NCI-H2196 treated with DMSO at 0.1 percent for 48 hours (cell line): Measurements from ENCODE around the gene TSPAN10.
"Not testable (repeated sequence)": the region's sequence is repeated elsewhere in the genome, so short reads cannot be mapped to it uniquely, and the experiment has no call there.

Source experiments
- DNase-seq: peaks from one replicate; lab custom pipeline; 2025; ENCODE audit not compliant: unreplicated experiment; lab: John Stamatoyannopoulos, UW

Gene TSPAN10

DNA sequence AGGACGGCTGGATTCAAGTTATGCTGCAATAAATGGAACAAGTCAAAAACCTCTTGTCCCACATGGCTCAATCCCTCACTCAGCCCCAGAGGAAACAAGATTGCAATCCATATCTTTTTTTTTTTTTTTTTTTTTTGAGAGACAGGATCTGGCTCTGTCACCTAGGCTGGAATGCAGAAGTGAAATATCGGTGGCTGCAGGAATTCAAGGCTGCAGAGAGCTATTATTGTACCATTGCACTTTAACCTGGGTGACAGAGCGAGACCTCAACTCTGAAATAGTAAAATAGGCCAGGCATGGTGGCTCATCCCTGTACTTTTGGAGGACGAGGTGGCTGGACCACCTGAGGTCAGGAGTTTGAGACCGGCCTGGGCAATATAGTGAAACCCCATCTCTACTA is 22.0 kb downstream of the TSPAN10 start:
- DNase-seq, result no peak

DNA sequence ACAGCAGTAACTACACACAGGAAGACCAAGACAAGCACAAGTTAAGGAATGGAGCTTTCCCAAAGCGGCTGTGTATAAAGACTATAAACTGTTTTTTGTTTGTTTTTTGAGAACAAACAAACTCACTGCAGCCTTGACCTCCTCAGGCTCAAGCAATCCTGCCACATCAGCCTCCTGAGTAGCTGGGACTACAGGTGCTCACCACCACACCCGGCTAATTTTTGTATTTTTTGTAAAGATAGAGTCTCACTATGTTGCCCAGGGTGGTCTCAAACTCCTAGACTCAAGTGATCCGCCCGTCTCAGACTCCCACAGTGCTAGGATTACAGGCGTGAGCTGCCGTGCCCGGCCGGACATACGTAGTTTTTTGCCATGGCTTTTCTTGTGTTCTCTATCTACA is 23.4 kb downstream of the TSPAN10 start:
- DNase-seq, result no peak

DNA sequence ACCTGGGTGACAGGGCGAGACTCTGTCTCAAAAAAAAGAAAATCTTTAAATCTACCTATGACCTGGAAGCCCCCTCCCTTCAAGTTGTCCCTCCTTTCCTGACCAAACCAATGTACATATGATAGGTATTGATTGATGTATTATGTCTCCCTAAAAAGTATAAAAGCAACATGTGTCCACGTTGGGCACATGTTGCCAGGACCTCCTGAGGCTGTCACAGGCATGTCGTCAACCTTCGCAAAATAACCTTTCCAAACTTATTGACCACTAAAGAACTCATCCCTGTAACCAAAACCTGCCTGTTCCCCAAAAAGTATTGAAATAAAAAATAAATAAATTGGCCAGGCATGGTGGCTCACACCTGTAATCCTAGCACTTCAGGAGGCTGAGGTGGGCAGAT is 25.0 kb downstream of the TSPAN10 start:
- DNase-seq, result no peak

DNA sequence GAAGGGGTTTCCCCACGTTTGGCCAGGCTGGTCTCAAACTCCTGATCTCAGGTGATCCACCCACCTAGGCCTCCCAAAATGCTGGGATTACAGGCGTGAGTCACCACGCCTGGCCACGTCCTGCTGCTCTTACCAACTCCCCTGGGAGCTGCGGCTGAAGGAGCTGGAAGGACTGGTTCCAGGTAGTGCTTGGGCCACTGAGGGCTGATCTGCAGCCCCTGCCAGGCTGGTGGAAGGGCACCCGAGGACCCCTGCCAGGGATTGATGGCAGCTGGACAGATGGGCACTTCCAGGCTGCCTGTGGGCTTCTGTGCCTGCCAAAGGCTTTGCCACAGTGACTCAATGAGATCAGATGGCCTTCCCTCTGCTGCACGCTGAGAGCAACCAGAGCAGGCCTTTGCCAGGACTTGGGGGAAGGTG is 27.1 kb downstream of the TSPAN10 start:
- no peak for DNase-seq

DNA sequence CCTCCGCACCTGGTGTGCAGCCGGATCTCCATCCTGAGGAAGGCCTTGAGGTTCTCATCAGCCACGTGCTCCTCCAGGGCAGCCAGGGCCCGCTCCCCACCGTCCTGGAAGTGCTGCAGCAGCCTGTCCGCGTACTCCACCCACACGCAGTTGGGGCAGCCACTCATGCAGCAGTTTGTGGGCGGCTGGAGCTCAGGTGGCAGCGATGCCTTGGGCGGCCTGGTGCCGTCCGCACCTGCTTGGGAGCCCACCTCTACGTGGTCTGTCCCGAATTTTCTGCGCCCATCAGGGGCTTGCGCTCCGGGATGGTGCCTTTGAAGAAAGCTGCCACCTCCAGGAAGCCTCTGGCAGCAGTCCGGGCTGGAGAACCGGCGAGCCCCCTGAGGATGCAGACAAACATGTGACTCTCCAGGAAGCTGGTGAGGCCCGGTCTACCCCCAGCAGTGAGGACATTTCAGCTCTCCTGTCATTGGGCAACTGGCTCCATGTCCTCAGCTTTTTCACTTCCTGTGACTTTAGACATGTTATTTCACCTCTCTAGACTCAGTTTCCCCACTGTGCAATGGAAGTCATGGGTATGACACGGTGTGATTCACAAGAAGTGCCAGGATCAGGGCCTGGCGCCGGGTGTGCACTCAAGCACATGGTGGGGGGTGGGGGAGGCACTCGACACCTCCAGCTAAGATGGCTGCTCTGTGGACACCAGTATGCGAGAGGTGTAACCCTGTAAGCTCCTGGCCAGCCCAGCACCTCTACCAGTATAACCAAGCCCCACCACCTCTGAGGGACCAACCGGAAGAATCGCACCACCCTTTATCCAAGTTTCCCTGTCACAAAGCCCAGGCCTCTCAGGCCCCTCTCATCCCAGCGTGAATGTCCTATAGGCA is 28.5 kb downstream of the TSPAN10 start:
- DNase-seq, result peak; percentile 48

DNA sequence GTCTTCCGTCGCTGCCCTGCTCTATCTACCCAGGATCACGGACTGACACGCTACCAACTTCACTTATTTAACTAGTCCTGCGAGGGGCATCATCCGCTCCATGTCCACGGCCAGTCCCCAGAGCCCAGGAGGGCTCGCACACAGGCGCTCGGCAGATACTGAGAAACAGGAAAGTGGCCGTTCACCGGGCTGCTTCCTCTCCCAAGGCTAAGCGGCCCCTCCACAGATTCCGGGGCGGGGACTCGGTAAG is 29.0 kb downstream of the TSPAN10 start:
- no peak for DNase-seq

DNA sequence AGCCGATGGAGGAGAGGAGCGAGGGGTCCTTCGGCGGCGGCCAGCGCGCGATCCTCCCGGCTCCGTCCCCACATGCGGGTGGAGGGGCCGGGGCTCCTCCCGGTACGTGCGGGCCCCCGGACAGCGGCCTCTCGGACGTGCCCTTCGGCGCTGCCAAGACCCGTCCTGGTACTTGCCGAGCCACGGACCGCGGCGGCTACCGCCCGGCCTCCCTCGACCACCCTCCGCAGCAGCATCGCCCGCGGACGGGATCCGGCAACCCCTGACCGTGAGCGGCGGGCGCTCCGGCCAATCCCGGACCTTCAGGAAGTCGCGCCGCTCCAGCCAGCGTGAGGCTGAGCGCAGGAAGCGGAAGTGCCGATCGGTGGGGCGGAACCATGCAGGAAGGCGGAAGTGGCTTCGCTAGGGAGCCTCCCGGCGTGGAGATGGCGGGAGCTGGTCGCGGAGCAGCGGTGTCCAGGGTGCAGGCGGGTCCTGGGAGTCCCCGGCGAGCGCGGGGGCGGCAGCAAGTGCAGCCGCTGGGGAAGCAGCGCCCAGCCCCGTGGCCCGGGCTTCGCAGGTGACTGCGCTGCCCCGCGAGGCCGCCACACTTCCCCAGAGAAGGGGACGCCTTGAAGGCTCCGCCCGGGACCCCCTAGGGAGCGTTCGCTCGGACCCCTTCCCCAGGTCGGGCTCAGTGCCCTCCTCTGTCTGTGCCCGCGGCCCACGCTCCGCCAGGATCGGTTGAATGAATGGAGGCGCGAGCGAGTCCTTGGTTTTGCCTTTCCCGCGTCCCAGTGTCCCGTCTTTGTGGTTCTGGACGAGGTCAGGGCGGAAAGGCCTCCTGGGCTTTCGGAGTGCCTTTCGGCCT is 29.6 kb downstream of the TSPAN10 start, which contains the start of the genes CCDC137 and OXLD1:
Gene CCDC137 (plus strand): TSS at position 396 of the 850 bp plus-strand sequence. CDS start 30 bp downstream, at position 426.
Gene OXLD1 (minus strand): TSS at position 264 of the 850 bp plus-strand sequence. CDS start 28 bp downstream, at position 236.
- peak; percentile 95 for DNase-seq

DNA sequence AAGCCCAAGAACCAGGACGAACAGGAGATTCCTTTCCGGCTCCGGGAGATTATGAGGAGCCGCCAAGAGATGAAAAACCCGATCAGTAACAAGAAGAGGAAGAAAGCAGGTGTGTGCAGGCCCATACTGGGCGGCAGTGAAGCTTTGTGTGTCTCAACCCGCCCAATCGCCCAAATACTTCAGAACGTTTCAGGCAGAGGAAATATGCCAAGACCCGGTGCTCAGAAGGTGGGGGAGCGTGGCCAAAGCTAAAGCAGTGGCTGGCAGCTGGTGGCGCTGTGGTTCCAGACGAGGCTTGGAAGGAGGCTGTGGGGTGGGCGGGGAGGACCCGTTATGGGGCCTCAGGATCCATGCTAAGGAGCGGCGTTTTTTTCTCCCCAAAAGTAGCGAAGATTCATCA is 30.8 kb downstream of the TSPAN10 start:
- no peak for DNase-seq

DNA sequence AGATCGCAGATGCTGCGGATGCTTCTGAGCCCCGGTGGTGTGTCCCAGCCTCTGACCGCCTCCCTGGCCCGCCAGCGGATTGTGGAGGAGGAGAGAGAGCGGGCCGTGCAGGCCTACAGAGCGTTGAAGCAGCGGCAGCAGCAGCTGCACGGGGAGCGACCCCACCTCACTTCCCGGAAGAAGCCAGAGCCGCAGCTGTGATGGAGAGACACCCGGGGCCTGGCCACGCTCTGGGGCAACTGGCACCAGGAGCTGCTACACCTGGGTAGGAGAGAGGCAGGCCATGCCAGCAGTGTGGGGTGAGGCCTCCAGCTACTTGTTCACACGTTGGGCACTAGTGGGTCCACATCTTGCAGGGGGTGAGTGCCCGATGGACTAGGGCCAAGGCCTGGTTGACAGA is 35.5 kb downstream of the TSPAN10 start:
- DNase-seq, result no peak

DNA sequence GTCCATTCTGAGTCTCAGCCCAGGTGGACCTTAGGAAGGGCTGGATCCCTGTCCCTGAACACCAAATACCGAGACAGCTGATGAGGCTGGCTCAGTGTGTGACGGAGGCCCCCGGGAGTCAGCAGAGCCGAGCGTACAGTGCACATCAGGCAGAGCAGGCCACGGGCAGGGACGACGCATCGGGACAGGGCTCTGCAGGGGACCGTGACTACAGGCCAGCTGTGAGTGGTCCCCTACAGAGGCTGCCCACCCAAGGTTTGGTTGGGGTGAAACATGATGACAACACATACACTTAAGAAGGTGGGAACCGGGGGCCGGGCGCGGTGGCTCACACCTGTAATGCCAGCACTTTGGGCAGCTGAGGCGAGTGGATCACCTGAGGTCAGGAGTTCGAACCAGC is 36.0 kb downstream of the TSPAN10 start:
- DNase-seq, result no peak

DNA sequence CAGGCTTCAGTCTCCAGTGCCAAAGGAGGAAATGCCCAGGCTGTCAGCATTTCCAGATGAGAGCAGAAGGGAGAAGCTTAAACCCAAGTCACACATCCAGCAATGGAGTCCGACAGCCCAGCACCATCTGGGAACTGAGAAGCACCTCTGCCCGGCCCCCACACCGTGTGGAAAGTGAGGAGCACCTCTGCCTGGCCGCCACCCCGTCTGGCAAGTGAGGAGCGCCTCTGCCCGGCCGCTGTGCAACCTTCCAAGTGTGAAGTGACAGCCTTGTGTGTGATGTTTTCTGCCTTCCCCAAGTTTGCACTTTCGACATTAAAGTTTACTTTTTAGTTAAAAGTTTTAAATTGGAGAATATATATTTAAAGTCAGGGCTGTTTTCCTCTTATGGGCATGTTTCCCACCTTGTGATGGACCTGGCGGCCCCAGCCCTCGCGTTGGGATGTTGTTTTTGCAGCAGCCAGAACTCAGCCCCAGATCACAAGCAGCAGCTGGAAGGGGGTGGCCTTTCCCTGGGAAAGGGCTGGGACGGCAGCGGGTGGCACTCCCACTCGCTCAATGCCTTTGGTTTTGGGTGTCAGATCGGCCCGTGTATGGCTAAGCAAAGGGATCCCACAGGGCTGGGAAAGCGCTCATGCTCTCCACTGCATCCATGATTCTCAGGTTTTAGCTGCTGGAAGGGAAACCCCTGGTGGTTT is 36.7 kb downstream of the TSPAN10 start:
- no peak for DNase-seq

DNA sequence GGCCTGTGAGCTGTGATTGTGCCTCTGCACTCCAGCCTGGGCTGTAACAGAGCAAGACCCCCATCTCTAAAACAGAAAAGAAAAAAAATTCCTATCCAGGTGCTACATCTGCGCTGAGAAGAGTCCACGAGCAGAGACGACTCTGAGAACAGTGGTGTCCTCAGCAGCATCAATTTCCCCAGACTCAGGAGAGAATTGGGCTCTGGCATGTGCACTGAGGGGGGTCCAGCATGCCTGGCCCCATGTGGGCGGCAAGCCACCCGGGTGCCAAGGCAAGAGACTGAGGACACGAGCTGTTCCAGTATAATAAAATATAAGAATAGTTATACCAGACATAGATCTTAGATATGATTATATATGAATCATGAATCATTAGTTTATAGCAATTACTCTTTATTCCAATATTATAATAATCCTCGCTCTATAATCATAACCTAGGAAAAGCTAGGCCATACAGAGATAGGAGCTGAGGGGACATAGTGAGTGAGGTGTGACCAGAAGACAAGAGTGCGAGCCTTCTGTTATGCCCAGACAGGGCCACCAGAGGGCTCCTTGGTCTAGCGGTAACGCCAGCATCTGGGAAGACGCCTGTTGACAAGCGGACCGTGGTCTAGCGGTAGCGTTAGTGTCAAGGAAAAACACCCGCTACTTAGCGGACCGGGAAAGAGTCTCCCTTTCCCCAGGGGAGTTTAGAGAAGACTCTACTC is 38.7 kb downstream of the TSPAN10 start:
- not testable (repeated sequence) for DNase-seq

DNA sequence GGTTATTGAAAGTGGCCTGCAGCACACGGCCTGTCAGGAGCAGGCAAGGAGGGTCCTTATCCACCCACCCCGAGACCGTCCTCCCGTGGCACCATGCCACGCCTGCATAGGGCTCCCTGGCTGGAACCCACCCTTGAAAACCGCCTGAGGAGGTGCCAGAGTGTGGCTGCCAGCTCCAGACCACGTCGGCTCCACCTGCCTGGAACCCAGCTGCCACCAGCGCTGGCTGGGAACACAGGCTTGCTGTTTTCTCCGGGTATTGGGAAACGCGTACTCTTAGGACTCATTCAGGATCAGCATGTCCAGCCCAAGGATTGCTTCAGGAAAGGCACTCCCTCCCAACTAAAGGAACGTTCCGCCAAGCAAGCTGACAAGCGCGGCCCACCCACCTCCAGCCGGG is 39.9 kb downstream of the TSPAN10 start:
- no peak for DNase-seq

DNA sequence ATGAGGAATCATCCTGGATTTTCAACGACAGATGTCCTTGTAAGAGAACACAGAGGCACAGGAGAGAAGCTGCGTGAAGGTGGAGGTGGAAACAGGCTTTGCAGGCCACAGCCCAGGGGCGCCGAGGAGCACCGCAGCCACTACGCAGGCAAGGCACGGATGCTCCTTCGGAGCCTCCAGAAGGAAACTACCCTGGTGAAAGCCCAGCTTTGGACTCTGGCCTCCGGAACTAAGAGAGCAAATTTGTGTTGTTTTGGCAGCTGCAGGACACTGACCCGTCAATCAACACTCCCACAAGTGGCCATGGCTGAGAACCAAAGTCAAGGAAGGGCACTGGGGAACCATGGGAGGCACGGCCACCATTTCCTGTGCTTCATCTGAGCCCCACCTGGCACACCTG is 43.2 kb downstream of the TSPAN10 start:
- DNase-seq, result no peak

DNA sequence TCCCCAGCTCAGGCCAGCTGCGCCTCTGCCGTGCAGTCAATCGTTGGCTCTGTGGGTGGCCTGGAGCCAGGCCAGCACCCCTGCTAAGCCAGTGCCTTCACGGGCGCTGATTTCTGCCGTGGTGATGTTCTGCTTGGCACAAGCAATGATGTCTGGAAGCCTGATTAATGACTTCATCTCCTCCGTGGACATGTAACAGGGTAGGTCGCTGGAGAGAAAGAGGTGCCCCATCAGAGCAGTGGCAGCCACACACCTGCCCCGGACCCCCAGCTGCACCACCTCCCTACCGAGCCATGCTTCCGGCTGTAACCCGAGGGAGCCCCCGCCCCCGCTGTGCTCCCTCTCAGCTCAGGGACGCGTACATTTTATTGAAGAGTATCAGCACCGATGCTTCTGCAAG is 44.7 kb downstream of the TSPAN10 start:
- peak; percentile 76 for DNase-seq

DNA sequence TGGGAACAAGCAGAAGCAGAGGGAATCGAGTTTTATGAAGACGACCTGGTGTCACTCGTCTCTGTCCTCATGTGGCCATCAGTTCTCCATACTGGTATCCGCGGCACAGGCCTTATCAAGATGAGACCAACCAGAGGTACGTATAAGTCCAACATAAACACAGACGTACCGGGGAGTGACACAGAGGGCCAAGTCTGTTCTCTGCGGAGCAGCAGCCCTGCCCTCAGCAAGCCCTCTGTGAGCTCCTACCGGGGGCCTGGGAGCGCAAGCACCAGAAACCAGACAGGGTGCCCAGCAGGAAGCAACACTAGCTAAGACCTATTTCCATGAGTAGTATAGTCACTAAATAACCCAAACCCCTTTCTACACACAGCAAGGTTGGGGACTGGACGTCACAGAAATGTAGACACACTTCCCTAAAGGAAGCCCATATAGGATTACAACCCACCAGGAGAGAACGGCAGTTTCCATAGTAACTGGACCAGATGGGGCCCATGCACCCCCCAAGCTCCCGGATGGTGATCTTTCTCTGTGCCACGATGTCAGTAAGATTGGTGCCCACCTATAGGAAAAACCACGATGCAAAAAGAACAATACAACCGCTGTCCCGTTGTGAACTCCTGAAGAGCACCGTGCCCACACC is 45.7 kb downstream of the TSPAN10 start:
- DNase-seq, result no peak

DNA sequence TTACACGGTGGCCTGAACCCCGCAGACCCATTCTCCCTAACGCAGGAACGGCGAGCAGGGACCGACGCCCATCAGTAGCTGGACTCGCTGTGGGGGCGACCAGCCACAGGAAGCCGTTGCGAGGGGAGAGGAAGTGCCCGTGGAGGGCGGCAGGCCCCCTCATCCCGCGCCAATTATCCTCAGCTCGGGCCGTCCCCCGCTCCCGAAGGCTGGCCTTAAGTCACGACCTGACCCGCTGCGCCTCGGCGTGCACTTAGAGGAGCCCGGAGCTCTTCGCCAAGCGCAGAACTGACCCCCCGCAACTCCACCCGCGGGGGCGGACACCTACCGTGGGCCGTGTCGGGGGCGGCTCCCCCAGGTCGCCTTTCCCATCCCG is 46.2 kb downstream of the TSPAN10 start:
- DNase-seq, result no peak

DNA sequence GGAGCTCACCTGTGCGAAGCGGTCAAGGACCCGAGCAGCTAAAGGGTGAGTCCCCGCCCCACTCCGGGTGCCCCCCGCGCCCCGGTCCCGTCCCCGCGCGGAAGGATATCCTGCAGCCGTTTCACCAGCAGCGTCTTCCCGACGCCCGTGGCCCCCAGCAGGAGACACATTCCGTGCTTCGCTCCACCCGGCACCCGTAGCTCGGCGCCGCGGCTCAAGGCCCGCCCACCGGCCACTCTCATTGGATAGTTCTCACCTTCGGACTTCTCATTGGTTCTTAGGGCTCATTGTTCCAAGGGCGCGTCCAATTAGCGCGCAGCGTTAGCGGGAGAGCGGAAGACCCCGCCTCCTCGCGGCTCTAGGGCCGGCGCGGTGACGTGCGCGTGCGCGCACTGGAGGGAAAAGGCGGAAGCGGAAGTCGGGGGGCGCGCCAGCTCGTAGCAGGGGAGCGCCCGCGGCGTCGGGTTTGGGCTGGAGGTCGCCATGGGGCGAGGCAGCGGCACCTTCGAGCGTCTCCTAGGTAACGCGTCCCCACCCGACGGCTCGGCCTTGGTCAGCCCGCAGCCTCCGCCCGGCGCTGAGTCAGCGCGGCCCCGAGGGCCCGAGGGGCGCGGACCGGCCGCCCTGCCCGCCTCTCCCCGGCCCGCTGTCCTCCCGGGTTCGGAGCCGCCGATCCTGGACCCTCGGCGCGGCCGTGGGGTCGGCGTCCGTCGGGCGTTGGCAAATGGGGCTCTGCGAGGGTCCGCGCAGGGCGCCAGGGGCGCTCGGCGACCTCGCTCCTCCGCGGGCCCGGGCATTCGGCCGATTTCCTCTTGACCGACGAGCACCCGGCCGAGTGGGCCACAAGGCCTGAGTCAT is 46.8 kb downstream of the TSPAN10 start, which contains the start of the genes ARL16 and HGS:
Gene ARL16 (minus strand): TSS at position 214 of the 858 bp plus-strand sequence. CDS start 44 bp downstream, at position 170.
Gene HGS (plus strand): TSS at position 428 of the 858 bp plus-strand sequence. CDS start 56 bp downstream, at position 484.
- DNase-seq, result peak; percentile 99

DNA sequence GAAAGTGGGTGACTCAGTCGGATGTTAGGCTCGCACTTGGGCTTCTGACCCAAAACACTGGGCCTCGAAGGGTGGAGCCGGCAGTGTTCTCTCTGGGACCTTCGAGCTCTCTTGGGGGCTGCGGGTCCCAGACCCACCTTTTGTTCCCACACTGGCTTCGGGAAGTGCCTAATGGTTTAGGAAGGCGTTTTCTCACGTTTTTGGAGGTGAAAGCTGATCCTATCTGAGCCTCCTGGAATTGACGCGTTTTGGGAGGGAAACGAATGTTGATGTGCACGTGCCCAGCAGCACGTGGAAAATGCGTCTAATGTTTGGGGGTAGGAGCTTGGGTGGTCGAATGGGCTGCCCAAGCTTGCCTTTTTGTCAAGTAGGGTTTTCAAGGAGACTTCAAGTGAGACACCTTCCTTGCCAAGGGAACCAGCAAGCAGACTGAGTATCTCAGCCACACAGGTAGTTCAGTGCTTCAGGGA is 47.5 kb downstream of the TSPAN10 start:
- no peak for DNase-seq
